Gastroesophageal sphincter (tissue), 4 donors: ENCODE results near the gene TBC1D22B. TPM values are rescaled to one million over a fixed set of nuclear protein-coding genes. Genes with fewer than 3 reads are reported as not detected.

Source experiments
- ATAC-seq: fragments of 150-250 bp; one replicate; pipeline ENCODE4 v1.9.1; 2016; ENCODE audit warnings: mild to moderate bottlenecking, moderate library complexity
- H3K27ac ChIP-seq, 4 donors: fragments of 200-600 bp; sonication (generic) in 3 of 4; 1 replicate in 3 of 4; 2 replicates in 1 of 4; pipeline ENCODE4 v1.5.1; 2016 to 2019
- H3K27me3 ChIP-seq: fragments of 200-600 bp; sonication (generic); one replicate; pipeline ENCODE4 v1.5.1; 2019
- H3K36me3 ChIP-seq, 2 donors: fragments of 200-600 bp; sonication (generic); one replicate each; pipeline ENCODE4 v1.5.1; 2019; ENCODE audit warnings: control low read depth in 1 of 2
- H3K4me1 ChIP-seq, 3 donors: fragments of 200-600 bp; sonication (generic); 1 replicate in 2 of 3; 2 replicates in 1 of 3; pipeline ENCODE4 v1.5.1; 2016 to 2019; ENCODE audit warnings: control low read depth in 2 of 3
- H3K4me3 ChIP-seq, 2 donors: fragments of 200-600 bp; sonication (generic); one replicate each; pipeline ENCODE4 v1.5.1; 2019; ENCODE audit warnings: mild to moderate bottlenecking in 1 of 2, moderate library complexity in 1 of 2
- H3K9me3 ChIP-seq, 3 donors: fragments of 200-600 bp; sonication (generic); one replicate each; pipeline ENCODE4 v1.5.1; 2017 to 2019; ENCODE audit warnings: control low read depth in 2 of 3
- EP300 ChIP-seq: sonication (generic); formaldehyde crosslinking; IDR thresholded peaks from one replicate; pipeline ENCODE4 v1.6.1; 2017; ENCODE audit warnings: antibody characterized with exemption, mild to moderate bottlenecking
- POLR2A ChIP-seq, 2 donors: fragments of 450-650 bp; IDR thresholded peaks; one replicate each; pipeline ENCODE4 v1.6.1; 2017; ENCODE audit warnings: antibody characterized with exemption in 2 of 2, mild to moderate bottlenecking in 2 of 2, moderate library complexity in 1 of 2
- POLR2AphosphoS5 ChIP-seq: sonication (generic); formaldehyde crosslinking; IDR thresholded peaks from one replicate; pipeline ENCODE4 v1.6.1; 2017; ENCODE audit warnings: antibody characterized with exemption
- WGBS, 2 donors: methylation state at CpG; one replicate each; pipeline ENCODE4 v1.1.5; 2018; ENCODE audit warnings: low coverage in 1 of 2; 5-methylcytosine and 5-hydroxymethylcytosine counted together
- small RNA-seq, 4 donors: library from RNA; depleted of rRNA; stranded (forward); fragments of <200 nt; gene quantifications; one replicate each; pipeline ENCODE3, GENCODE V24; 2016
- total RNA-seq, 4 donors: library from RNA; depleted of rRNA; stranded (reverse); fragments of >200 nt; gene quantifications; one replicate each; pipeline ENCODE4 v1.1.0, GENCODE V29; 2016
- TF ChIP-seq, protein P1 (sequence below), 4 experiments: fragments of 200-600 bp in 2 of 4; fragments of 450-650 bp in 2 of 4; sonication (generic) in 1 of 4; IDR thresholded peaks; one replicate each; pipeline ENCODE4 v1.5.1; 2017 to 2019; ENCODE audit warnings: antibody characterized with exemption in 4 of 4, mild to moderate bottlenecking in 2 of 4, moderate library complexity in 2 of 4

The TBC1D22B gene
- total RNA-seq, 4 donors from 2014 or later = 5.0 to 9.2 (median 8.3) TPM

DNA sequence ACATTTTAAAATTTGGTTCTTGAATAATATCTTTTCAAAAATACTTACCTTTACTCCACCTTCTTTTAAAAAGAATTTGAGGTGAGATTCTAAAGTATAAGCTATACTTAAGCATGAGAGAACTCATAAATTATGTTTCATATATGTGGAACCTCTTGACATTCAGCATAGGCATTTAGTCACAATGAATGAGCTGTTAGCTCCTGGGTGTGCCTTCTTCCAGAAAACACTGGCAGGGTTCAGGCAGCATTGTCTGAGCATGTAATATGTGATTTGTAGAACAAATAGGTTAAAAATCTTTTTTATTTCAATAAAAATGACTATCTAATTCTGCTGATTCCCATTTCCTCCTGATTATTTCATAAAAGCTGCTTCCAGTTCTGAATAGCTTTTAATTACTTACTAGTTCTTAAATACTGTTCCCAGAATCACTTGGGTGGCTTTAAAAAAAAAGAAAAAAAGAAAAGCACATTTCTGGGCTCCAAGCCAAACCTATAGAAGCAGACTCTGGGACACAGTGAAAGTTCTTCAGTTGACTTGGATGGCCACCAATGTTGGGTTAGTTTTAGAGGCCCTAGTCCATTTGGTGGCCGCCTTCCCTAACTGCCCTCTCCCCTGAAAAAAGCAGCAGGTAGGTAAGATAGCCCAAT is 116.4 kb downstream of the TBC1D22B start:
- ATAC-seq = no peak
- peaks cover 0 to 92% of the 10 kb centered on the region in 2 donors for H3K36me3 ChIP-seq

DNA sequence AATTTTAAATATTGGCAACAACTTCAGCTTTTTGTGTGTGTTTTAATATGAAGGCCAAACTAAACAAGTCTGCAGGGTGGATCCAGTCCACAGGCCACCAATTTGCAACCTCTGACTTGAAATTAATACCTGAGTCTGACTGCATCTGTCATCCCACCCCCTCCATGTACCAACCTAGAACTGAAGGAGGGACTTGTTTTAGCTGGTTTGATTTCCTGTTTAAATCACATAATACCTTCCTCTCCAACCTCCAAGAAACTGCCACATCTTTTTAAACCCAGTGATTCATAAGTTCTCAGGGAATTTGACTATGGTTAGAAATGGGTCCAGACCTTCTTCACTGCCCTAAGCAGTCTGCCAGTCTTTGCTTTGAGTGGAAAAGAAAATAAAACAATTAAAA is 117.8 kb downstream of the TBC1D22B start:
- Histone ChIP-seq H3K27ac (no peak overlapping the region), H3K36me3 (peaks cover 0 to 93% of the 10 kb centered on the region in 2 donors), H3K4me3 (no peak overlapping the region), H3K9me3 (no peaks in the 10 kb centered on the region), H3K27me3 (no peaks in the 10 kb centered on the region), H3K4me1 (no peaks in the 10 kb centered on the region)
- ATAC-seq = no peak
- TF ChIP-seq POLR2AphosphoS5 (no peak), POLR2A (IDR thresholded peaks at IDR 0.05) (no peak), EP300 (no peak)
- TF ChIP-seq, protein P1, sequence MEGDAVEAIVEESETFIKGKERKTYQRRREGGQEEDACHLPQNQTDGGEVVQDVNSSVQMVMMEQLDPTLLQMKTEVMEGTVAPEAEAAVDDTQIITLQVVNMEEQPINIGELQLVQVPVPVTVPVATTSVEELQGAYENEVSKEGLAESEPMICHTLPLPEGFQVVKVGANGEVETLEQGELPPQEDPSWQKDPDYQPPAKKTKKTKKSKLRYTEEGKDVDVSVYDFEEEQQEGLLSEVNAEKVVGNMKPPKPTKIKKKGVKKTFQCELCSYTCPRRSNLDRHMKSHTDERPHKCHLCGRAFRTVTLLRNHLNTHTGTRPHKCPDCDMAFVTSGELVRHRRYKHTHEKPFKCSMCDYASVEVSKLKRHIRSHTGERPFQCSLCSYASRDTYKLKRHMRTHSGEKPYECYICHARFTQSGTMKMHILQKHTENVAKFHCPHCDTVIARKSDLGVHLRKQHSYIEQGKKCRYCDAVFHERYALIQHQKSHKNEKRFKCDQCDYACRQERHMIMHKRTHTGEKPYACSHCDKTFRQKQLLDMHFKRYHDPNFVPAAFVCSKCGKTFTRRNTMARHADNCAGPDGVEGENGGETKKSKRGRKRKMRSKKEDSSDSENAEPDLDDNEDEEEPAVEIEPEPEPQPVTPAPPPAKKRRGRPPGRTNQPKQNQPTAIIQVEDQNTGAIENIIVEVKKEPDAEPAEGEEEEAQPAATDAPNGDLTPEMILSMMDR (IDR thresholded peaks at IDR 0.05) = no peak

More for the DNA sequence above, 116.4 kb downstream of the TBC1D22B start:
- WGBS, 2 donors = 67 to 93% methylated on average over 1 of the region's 1 CpG
- H3K4me3 ChIP-seq = no peak overlapping the region
- H3K4me1 ChIP-seq = peaks cover 0 to 6% (median 0%) of the 10 kb centered on the region in 3 donors
- TF ChIP-seq POLR2A (IDR thresholded peaks at IDR 0.05) (no peak), EP300 (no peak), POLR2AphosphoS5 (no peak)
- TF ChIP-seq, protein P1 (IDR thresholded peaks at IDR 0.05) = no peak
- no peaks in the 10 kb centered on the region for H3K27me3 ChIP-seq
- H3K27ac ChIP-seq = no peak overlapping the region
- no peaks in the 10 kb centered on the region for H3K9me3 ChIP-seq

DNA sequence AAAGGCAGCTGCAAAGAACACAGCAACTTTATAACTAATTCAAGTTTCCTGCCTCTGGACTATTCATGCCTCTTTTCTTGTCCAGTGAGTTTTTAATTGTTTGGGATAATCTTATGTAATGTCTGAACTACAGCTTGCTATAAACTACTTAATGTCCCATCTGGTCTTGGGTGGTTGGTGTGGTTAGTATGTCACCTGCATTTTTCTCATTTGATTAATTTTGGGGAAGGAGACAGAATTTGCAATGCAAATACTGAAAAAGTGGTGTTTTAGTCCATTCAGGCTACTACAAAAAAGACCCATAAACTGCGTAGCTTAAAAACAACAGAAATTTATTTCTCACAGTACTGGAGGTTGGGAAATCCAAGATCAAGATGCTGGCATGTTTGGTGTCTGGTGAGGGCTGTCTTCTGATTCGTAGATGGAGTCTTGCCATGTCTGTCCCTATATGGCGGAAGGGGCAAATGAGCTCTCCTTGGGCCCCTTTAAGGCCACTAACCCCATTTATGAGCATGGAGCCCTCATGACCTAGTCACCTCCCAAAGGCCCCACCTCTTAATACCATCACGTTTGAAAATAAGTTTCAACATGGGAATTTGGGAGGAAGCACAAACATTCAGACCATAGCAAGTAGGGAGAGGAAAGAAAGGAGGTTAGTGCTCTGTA is 118.6 kb downstream of the TBC1D22B start:
- TF ChIP-seq POLR2A (IDR thresholded peaks at IDR 0.05) (no peak), EP300 (no peak), POLR2AphosphoS5 (no peak)
- TF ChIP-seq, protein P1 (IDR thresholded peaks at IDR 0.05) = no peak
- Histone ChIP-seq H3K36me3 (peaks cover 0 to 93% of the 10 kb centered on the region in 2 donors), H3K4me1 (no peaks in the 10 kb centered on the region), H3K9me3 (no peaks in the 10 kb centered on the region), H3K4me3 (no peak overlapping the region), H3K27ac (no peak overlapping the region), H3K27me3 (no peaks in the 10 kb centered on the region)
- WGBS, 2 donors = 72 to 81% methylated on average over 4 of the region's 4 CpGs
- no peak for ATAC-seq

GRCh38 chr6:37381579-37381978 is 124.0 kb downstream of the TBC1D22B start:
- no peak for ATAC-seq

More at GRCh38 chr6:37381579-37381978, 124.0 kb downstream of the TBC1D22B start:
- no peaks in the 10 kb centered on the region for H3K27me3 ChIP-seq
- peaks cover 0 to 97% of the 10 kb centered on the region in 2 donors for H3K36me3 ChIP-seq
- TF ChIP-seq, protein P1 (IDR thresholded peaks at IDR 0.05) = peak in 3 of 4 experiments; percentile 26 to 53 (median 36)
- no peak for TF ChIP-seq POLR2A (IDR thresholded peaks at IDR 0.05)
- no peak overlapping the region for H3K27ac ChIP-seq
- H3K4me1 ChIP-seq = no peaks in the 10 kb centered on the region
- no peak overlapping the region for H3K4me3 ChIP-seq
- H3K9me3 ChIP-seq = no peaks in the 10 kb centered on the region
- 43 to 46% methylated on average over 2 of the region's 2 CpGs for WGBS, 2 donors

Small RNAs within 50 kb of the gene (small RNA-seq; reads per million reads assigned to genes)
- 0 reads per million in 4 donors for gene AL096712.1
- 0 reads per million in 4 donors for gene RN7SL273P

Other genes starting within 250 kb of the TBC1D22B start
- 10 to 100 TPM; 19.0 to 63.8 (median 21.8) TPM for gene PIM1, start 87.6 kb upstream of the TBC1D22B start, total RNA-seq
- gene TMEM217, start 372 bp downstream of the TBC1D22B start, total RNA-seq = under 1 TPM in 1 of 4 donors, not detected in 3; 0.40 TPM
- 10 to 100 TPM in 3 of 4 donors, 1 to 10 TPM in 1; 10.0 to 21.5 (median 16.0) TPM for gene RNF8, start 96.2 kb downstream of the TBC1D22B start, total RNA-seq
- 10 to 100 TPM; 35.1 to 49.2 (median 41.4) TPM for gene CMTR1, start 175.4 kb downstream of the TBC1D22B start, total RNA-seq
- 10 to 100 TPM; 10.6 to 16.2 (median 14.3) TPM for gene CCDC167, start 242.1 kb downstream of the TBC1D22B start, total RNA-seq